GM12892 (cell line): ENCODE results near the gene ZNF697.

Experiments used
- POLR2A ChIP-seq: IDR thresholded peaks from 2 replicates; pipeline ENCODE4 v1.6.1; 2011; ENCODE audit warnings: low read depth, low read length, control low read depth
- POLR2AphosphoS5 ChIP-seq: IDR thresholded peaks from 2 replicates; pipeline ENCODE4 v1.6.1; 2011; ENCODE audit warnings: low read depth, low read length, control low read depth

- TF ChIP-seq POLR2AphosphoS5 (no peak), POLR2A (no peak)
These were observed 11.5 kb downstream of the ZNF697 start for GRCh38 chr1:119636491-119637089.
